Breast epithelium (tissue), 3 donors: ENCODE results near the gene NFIB.

Source experiments
- CTCF ChIP-seq, 3 donors: fragments of 450-650 bp; IDR thresholded peaks; one replicate each; pipeline ENCODE4 v1.5.1; 2016 to 2017; ENCODE audit warnings: antibody characterized with exemption in 3 of 3, mild to moderate bottlenecking in 3 of 3, moderate library complexity in 3 of 3
- POLR2A ChIP-seq: fragments of 450-650 bp; IDR thresholded peaks from one replicate; pipeline ENCODE4 v1.6.1; 2016; ENCODE audit warnings: antibody characterized with exemption, mild to moderate bottlenecking, moderate library complexity
- POLR2AphosphoS5 ChIP-seq, 3 donors: sonication (generic); formaldehyde crosslinking; IDR thresholded peaks; one replicate each; pipeline ENCODE4 v1.6.1; 2017; ENCODE audit warnings: antibody characterized with exemption in 3 of 3

- TF ChIP-seq POLR2A (no peak), CTCF (IDR thresholded peaks at IDR 0.05) (no peak), POLR2AphosphoS5 (IDR thresholded peaks at IDR 0.05) (no peak)
These were observed 32.7 kb downstream of the NFIB start for GRCh38 chr9:14281136-14281795.
